Measurements from ENCODE around the gene DSCAML1. TPM values are rescaled to one million over a fixed set of nuclear protein-coding genes. Genes with fewer than 3 reads are reported as not detected.

The DSCAML1 gene
- total and polyA plus RNA-seq, 4 donors, result 0.18 to 1.5 (median 1.1) TPM

DNA sequence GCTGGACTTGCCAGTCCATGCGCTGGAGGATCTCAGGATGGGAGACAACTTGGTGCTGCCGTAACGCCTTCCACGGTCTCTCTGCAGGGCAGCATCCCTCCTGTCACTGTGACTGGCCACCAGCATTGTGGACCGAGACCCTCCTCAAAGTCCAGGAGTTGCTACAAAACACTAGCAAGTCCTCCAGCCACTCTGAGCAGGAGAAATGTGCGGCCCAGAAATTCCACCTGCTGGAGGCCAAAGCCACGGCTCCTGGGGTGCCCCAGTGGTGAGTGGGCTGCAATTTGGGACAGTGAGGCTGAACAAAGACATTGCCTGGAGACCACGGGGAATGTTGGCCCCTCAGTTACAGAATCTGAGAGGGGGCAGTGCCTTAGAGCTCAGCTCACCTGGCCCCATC is 6.9 kb upstream of the DSCAML1 start:
- no peak overlapping the region for H3K4me3 ChIP-seq
- H3K9me3 ChIP-seq (ENCODE audit: control insufficient read depth in 4 of 4, insufficient read depth in 3 of 4, low read length in 3 of 4), result no peaks in the 10 kb centered on the region
- peaks cover 0 to 23% (median 6%) of the 10 kb centered on the region in 3 donors for H3K27me3 ChIP-seq (ENCODE audit: control insufficient read depth in 3 of 3, insufficient read depth in 3 of 3, low read length in 2 of 3)
- peaks cover 0 to 1% (median 0%) of the 10 kb centered on the region in 5 donors for H3K4me1 ChIP-seq (ENCODE audit: control insufficient read depth in 5 of 5, insufficient read depth in 5 of 5, low read length in 5 of 5)
- WGBS, 2 donors, result 94 to 95% methylated on average over 8 of the region's 8 CpGs
- H3K27ac ChIP-seq (ENCODE audit: low read depth in 1 of 2, low read length in 1 of 2), result no peak overlapping the region
- TF ChIP-seq, protein P1, sequence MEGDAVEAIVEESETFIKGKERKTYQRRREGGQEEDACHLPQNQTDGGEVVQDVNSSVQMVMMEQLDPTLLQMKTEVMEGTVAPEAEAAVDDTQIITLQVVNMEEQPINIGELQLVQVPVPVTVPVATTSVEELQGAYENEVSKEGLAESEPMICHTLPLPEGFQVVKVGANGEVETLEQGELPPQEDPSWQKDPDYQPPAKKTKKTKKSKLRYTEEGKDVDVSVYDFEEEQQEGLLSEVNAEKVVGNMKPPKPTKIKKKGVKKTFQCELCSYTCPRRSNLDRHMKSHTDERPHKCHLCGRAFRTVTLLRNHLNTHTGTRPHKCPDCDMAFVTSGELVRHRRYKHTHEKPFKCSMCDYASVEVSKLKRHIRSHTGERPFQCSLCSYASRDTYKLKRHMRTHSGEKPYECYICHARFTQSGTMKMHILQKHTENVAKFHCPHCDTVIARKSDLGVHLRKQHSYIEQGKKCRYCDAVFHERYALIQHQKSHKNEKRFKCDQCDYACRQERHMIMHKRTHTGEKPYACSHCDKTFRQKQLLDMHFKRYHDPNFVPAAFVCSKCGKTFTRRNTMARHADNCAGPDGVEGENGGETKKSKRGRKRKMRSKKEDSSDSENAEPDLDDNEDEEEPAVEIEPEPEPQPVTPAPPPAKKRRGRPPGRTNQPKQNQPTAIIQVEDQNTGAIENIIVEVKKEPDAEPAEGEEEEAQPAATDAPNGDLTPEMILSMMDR (IDR thresholded peaks at IDR 0.05; ENCODE audit: control extremely low read depth, extremely low read depth), result no peak
- no peak overlapping the region for H3K9ac ChIP-seq (ENCODE audit: insufficient read depth in 1 of 2, low read length in 2 of 2)
- no peaks in the 10 kb centered on the region for H3K36me3 ChIP-seq (ENCODE audit: control insufficient read depth in 4 of 4, insufficient read depth in 4 of 4, low read length in 4 of 4)
- ATAC-seq (ENCODE audit: insufficient read depth, low FRiP score), result no peak
- no peak for DNase-seq

DNA sequence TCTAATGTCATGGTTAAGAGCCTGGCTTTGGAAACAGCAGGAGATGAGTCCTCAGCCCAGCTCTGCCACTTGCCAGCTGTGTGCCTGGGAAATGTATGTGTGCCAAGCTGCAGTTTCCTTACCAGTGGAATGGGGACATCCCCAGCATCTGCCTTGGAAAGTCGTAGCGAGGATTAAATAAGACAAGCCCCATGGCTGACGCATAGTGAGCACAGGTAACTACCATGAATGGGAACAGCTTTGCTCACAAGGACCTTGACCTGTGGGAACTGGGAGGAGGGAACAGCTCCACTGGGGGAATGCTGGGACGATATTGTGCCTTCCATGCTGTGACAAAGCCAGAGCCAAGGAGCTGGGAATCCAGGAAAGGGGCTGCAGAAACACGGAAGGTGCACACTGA is 2.6 kb upstream of the DSCAML1 start:
- Histone ChIP-seq H3K4me1 (ENCODE audit: control insufficient read depth in 5 of 5, insufficient read depth in 5 of 5, low read length in 5 of 5) (peaks cover 0 to 12% (median 0%) of the 10 kb centered on the region in 5 donors), H3K27me3 (ENCODE audit: control insufficient read depth in 3 of 3, insufficient read depth in 3 of 3, low read length in 2 of 3) (peaks cover 0 to 60% (median 24%) of the 10 kb centered on the region in 3 donors), H3K27ac (ENCODE audit: low read depth in 1 of 2, low read length in 1 of 2) (no peak overlapping the region), H3K4me3 (no peak overlapping the region), H3K36me3 (ENCODE audit: control insufficient read depth in 4 of 4, insufficient read depth in 4 of 4, low read length in 4 of 4) (no peaks in the 10 kb centered on the region), H3K9me3 (ENCODE audit: control insufficient read depth in 4 of 4, insufficient read depth in 3 of 4, low read length in 3 of 4) (no peaks in the 10 kb centered on the region), H3K9ac (ENCODE audit: insufficient read depth in 1 of 2, low read length in 2 of 2) (no peak overlapping the region)
- ATAC-seq (ENCODE audit: insufficient read depth, low FRiP score) (no peak), DNase-seq (no peak)
- 83% methylated on average over 5 of the region's 5 CpGs for WGBS, 2 donors
- TF ChIP-seq, protein P1 (IDR thresholded peaks at IDR 0.05; ENCODE audit: control extremely low read depth, extremely low read depth), result no peak

DNA sequence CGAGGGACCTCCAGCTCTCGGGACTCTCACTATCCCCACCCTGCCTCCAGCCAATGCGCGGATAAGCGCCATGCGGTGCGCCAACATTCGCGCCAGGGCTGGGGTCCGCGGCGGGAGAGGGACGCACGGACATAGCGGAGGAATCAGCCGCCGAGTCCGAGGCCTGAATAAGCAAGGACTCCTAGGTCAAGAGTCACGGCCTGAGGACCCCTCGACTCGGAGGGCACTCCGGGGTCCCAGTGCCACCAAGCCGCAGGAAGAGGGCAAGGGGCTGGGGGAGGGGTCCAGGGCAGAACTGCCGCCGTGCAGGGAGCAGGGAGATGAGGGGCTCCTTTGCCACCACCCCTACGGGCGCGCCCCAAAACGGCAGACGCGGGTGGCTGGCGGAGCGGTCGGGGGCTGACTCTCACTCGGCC is 552 bp downstream of the DSCAML1 start:
- Histone ChIP-seq H3K36me3 (ENCODE audit: control insufficient read depth in 4 of 4, insufficient read depth in 4 of 4, low read length in 4 of 4) (no peaks in the 10 kb centered on the region), H3K27ac (ENCODE audit: low read depth in 1 of 2, low read length in 1 of 2) (no peak overlapping the region), H3K9me3 (ENCODE audit: control insufficient read depth in 4 of 4, insufficient read depth in 3 of 4, low read length in 3 of 4) (no peaks in the 10 kb centered on the region), H3K27me3 (ENCODE audit: control insufficient read depth in 3 of 3, insufficient read depth in 3 of 3, low read length in 2 of 3) (peaks cover 0 to 74% (median 32%) of the 10 kb centered on the region in 3 donors), H3K4me3 (no peak overlapping the region), H3K4me1 (ENCODE audit: control insufficient read depth in 5 of 5, insufficient read depth in 5 of 5, low read length in 5 of 5) (peaks cover 0 to 12% (median 0%) of the 10 kb centered on the region in 5 donors), H3K9ac (ENCODE audit: insufficient read depth in 1 of 2, low read length in 2 of 2) (no peak overlapping the region)
- WGBS, 2 donors, result 2 to 5% methylated on average over 35 of the region's 35 CpGs
- no peak for ATAC-seq (ENCODE audit: insufficient read depth, low FRiP score)
- TF ChIP-seq, protein P1 (IDR thresholded peaks at IDR 0.05; ENCODE audit: control extremely low read depth, extremely low read depth), result no peak
- no peak for DNase-seq
